HG03108 (cell line): ENCODE data around the gene ZNF219.
"Not testable (repeated sequence)": the region's sequence is repeated elsewhere in the genome, so short reads cannot be mapped to it uniquely, and the experiment has no call there.

Experiments used
- ATAC-seq: cut with Tn5 transposase; IDR thresholded peaks from one replicate; pipeline ENCODE4 v1.9.1; 2021; ENCODE audit warnings: moderate library complexity; ENCODE audit not compliant: unreplicated experiment

The ZNF219 gene

GRCh38 chr14:21047378-21047781 lies 51.1 kb downstream of the ZNF219 start:
- no peak for ATAC-seq

DNA sequence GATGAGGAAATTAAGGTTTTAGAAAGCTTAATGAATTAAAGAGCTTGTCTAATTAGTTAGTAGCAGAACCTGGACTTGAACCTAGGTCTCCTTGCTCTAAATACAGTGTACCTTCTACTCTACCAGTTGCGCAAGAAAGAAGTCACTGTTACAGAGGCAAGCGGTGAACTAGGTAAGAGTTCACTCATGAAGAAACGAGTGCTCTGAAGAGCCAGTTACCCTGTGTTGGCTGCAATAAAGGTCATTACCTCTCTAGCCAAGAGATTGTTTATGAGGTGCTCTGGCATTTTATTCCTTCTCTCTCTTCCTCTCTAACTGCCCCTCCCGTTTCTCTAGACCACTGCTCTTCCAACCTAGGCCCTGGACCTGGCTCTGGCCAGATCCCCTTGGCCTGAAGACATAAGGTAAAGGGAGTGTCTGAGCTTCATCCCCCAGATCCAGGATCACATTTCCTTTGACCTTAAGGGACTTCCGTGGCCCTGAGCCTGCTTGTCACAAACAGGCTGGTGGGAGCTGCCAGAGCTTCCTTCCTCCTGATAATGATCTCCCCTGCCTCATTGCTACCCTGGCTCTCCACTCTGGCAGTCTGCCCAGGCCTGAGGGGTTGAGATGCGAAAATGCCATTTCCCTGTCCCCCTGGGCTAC lies 54.4 kb downstream of the ZNF219 start:
- no peak for ATAC-seq

DNA sequence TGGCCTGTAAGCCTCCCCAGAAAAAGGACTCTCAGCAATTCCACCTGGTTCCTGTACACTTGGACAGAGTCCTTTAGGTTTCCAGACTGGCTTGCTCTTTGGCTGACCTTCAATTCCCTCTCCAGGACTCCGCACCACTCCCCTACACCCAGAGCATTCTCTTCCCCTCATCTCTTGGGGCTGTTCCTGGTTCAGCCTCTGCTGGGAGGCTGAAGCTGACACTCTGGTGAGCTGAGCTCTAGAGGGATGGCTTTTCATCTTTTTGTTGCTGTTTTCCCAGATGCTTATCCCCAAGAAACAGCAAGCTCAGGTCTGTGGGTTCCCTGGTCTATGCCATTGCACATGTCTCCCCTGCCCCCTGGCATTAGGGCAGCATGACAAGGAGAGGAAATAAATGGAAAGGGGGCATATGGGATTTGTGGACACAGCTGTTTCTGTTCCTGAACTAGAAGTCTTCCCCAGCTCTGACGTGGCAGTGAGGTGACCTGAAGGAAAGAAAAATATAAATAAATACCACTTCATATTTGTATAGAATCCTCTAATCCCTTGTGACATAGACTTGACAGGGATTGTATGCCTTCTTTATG lies 55.0 kb downstream of the ZNF219 start:
- no peak for ATAC-seq

GRCh38 chr14:21042918-21043317 lies 55.5 kb downstream of the ZNF219 start:
- ATAC-seq, result no peak

- ATAC-seq, result no peak
Observed at GRCh38 chr14:21041676-21042433, 56.6 kb downstream of the ZNF219 start, which contains the start of gene RNASE7. Gene RNASE7 (plus strand): TSS chr14:21042362. CDS start chr14:21042993, 631 bp downstream.

GRCh38 chr14:21040941-21041340 lies 57.5 kb downstream of the ZNF219 start:
- ATAC-seq, result not testable (repeated sequence)

DNA sequence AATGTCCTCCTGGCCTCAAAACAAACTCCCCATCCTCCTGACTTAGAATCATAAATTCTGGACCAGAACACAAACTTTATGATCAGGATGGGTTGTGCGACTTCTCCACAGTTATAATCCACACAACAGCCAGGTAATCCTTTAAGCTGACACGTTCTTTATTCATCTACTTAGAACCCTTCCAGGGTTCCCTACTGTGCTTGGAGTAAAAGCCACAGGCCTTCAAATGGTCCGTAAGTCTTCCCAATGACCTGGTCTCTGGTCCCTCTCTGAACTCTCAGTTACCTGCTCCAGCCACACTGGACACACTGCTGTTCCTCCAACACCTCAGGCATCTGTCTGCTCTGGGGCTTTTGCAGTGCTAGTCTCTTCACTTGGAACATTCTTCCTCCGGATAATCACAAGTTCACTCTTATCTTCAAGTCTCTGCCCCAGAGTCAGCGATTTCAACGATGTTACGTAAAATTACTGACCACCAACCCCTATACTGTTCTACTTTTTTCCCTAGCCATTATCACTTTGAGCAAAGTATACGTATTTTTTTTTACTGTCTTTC lies 58.0 kb downstream of the ZNF219 start:
- ATAC-seq, result no peak
